Breast epithelium (tissue), 3 donors: Measurements from ENCODE around the gene RXRB.

Source experiments
- POLR2A ChIP-seq: fragments of 450-650 bp; IDR thresholded peaks from one replicate; pipeline ENCODE4 v1.6.1; 2016; ENCODE audit warnings: antibody characterized with exemption, mild to moderate bottlenecking, moderate library complexity
- POLR2AphosphoS5 ChIP-seq, 3 donors: sonication (generic); formaldehyde crosslinking; IDR thresholded peaks; one replicate each; pipeline ENCODE4 v1.6.1; 2017; ENCODE audit warnings: antibody characterized with exemption in 3 of 3
- TF ChIP-seq, protein P1 (sequence below), 3 donors: fragments of 450-650 bp; IDR thresholded peaks; one replicate each; pipeline ENCODE4 v1.5.1; 2016 to 2017; ENCODE audit warnings: antibody characterized with exemption in 3 of 3, mild to moderate bottlenecking in 3 of 3, moderate library complexity in 3 of 3

DNA sequence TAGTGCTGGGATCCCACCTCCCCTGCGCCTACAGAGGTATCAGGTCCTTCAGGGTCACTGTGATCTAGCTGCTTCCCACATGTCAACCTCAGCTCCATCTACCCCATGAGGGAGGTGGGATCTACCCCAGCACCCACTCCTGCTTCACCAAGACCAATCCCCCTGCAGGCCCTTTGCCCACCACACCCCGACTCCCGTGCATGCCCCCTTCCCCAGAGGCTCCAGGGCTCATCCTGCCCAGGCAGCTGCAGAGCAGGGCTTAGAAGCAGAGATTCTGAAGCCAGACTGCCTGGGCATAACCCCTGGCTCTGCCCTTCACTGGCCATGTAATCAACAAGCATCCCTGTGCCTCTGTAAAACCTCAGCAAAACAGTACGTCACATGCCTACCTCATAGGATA lies 25.7 kb downstream of the RXRB start:
- TF ChIP-seq, protein P1, sequence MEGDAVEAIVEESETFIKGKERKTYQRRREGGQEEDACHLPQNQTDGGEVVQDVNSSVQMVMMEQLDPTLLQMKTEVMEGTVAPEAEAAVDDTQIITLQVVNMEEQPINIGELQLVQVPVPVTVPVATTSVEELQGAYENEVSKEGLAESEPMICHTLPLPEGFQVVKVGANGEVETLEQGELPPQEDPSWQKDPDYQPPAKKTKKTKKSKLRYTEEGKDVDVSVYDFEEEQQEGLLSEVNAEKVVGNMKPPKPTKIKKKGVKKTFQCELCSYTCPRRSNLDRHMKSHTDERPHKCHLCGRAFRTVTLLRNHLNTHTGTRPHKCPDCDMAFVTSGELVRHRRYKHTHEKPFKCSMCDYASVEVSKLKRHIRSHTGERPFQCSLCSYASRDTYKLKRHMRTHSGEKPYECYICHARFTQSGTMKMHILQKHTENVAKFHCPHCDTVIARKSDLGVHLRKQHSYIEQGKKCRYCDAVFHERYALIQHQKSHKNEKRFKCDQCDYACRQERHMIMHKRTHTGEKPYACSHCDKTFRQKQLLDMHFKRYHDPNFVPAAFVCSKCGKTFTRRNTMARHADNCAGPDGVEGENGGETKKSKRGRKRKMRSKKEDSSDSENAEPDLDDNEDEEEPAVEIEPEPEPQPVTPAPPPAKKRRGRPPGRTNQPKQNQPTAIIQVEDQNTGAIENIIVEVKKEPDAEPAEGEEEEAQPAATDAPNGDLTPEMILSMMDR (IDR thresholded peaks at IDR 0.05) = no peak
- no peak for TF ChIP-seq POLR2A
- no peak for TF ChIP-seq POLR2AphosphoS5 (IDR thresholded peaks at IDR 0.05)
